ENCODE results near the gene WDR87.

DNA sequence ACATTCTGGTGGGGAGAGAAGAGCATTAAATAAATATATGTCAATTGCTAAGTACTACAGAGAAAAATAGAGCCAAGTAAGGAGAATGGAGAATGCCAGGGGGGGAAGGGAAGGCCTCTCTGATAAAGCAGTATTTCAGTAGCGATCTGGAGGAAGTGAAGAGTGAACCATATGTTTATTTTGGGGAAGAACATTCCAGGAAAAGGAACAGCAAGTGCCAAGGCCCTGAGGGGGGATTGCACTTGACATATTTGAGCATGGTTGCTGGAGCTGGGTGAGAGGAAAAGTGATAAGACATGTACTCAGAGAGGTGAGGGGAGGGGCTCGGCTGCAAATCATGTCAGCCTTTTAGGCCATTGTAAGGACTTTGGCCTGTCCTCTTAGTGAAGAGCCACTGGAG lies 30.4 kb downstream of the WDR87 start:
- TF ChIP-seq, protein P1, sequence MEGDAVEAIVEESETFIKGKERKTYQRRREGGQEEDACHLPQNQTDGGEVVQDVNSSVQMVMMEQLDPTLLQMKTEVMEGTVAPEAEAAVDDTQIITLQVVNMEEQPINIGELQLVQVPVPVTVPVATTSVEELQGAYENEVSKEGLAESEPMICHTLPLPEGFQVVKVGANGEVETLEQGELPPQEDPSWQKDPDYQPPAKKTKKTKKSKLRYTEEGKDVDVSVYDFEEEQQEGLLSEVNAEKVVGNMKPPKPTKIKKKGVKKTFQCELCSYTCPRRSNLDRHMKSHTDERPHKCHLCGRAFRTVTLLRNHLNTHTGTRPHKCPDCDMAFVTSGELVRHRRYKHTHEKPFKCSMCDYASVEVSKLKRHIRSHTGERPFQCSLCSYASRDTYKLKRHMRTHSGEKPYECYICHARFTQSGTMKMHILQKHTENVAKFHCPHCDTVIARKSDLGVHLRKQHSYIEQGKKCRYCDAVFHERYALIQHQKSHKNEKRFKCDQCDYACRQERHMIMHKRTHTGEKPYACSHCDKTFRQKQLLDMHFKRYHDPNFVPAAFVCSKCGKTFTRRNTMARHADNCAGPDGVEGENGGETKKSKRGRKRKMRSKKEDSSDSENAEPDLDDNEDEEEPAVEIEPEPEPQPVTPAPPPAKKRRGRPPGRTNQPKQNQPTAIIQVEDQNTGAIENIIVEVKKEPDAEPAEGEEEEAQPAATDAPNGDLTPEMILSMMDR (IDR thresholded peaks at IDR 0.05), result no peak
- TF ChIP-seq, protein P2, sequence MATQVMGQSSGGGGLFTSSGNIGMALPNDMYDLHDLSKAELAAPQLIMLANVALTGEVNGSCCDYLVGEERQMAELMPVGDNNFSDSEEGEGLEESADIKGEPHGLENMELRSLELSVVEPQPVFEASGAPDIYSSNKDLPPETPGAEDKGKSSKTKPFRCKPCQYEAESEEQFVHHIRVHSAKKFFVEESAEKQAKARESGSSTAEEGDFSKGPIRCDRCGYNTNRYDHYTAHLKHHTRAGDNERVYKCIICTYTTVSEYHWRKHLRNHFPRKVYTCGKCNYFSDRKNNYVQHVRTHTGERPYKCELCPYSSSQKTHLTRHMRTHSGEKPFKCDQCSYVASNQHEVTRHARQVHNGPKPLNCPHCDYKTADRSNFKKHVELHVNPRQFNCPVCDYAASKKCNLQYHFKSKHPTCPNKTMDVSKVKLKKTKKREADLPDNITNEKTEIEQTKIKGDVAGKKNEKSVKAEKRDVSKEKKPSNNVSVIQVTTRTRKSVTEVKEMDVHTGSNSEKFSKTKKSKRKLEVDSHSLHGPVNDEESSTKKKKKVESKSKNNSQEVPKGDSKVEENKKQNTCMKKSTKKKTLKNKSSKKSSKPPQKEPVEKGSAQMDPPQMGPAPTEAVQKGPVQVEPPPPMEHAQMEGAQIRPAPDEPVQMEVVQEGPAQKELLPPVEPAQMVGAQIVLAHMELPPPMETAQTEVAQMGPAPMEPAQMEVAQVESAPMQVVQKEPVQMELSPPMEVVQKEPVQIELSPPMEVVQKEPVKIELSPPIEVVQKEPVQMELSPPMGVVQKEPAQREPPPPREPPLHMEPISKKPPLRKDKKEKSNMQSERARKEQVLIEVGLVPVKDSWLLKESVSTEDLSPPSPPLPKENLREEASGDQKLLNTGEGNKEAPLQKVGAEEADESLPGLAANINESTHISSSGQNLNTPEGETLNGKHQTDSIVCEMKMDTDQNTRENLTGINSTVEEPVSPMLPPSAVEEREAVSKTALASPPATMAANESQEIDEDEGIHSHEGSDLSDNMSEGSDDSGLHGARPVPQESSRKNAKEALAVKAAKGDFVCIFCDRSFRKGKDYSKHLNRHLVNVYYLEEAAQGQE (IDR thresholded peaks at IDR 0.05; ENCODE audit: insufficient read depth in 1 of 2, low read depth in 2 of 2, low read length in 1 of 2), result no peak
